ENCODE measurements around the gene CYFIP2.
A peak's percentile ranks its signal among the peaks of the same experiment; 100 is the strongest.

CYFIP2 gene

DNA sequence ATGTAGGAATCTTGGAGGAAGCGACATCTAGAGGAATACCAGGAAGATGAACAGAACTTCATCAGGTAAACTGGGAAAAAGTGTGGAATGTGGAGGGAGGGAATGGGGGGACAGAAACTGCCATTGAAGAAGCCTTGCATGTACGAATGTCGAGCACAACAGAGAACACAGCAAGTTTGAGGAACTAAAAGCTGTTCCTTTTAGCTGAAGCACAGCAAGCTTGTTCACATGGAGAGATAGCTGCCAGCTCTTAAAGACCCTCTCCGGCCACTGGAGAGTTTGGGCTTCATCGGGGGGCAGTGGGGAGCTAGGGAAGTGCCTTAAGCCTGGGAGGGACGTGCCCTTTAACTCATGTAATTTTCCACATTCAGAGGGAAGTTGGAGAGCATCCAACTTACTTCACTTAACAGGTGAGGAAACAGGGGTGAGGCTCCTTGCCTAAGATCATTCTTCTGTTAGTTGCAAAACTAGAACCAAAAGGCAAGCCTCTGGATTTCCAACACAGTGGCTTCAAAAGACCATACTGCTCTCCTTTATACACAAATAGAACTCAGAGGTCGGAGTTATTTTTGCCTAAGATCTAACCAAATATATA lies 2.3 kb upstream of the CYFIP2 start:
- peaks cover 15% of the 10 kb centered on the region for H3K4me1 ChIP-seq (ENCODE audit: control insufficient read depth, insufficient read depth, low read length)
- ChIA-PET POLR2A (no interaction called here), CTCF (interaction anchor here (0.9 to 4.3 kb wide), 3 partner anchors 10 to 49 kb away, joined by 4 to 35 read pairs (median 4); no protein-coding TSS in a partner anchor)
- H3K4me3 ChIP-seq (ENCODE audit: low read depth, low read length): no peak overlapping the region
- H3K27ac ChIP-seq (ENCODE audit: extremely low read depth, low read depth, low read length): no peak overlapping the region
- H3K36me3 ChIP-seq (ENCODE audit: control insufficient read depth in 2 of 2, insufficient read depth in 1 of 2, low read length in 2 of 2): peaks cover 0 to 4% of the 10 kb centered on the region in 2 experiments; a peak in 1 of 3 replicates
- H3K9me3 ChIP-seq (ENCODE audit: control insufficient read depth, insufficient read depth, low read depth, low read length): no peaks in the 10 kb centered on the region
- TF ChIP-seq, protein P1, sequence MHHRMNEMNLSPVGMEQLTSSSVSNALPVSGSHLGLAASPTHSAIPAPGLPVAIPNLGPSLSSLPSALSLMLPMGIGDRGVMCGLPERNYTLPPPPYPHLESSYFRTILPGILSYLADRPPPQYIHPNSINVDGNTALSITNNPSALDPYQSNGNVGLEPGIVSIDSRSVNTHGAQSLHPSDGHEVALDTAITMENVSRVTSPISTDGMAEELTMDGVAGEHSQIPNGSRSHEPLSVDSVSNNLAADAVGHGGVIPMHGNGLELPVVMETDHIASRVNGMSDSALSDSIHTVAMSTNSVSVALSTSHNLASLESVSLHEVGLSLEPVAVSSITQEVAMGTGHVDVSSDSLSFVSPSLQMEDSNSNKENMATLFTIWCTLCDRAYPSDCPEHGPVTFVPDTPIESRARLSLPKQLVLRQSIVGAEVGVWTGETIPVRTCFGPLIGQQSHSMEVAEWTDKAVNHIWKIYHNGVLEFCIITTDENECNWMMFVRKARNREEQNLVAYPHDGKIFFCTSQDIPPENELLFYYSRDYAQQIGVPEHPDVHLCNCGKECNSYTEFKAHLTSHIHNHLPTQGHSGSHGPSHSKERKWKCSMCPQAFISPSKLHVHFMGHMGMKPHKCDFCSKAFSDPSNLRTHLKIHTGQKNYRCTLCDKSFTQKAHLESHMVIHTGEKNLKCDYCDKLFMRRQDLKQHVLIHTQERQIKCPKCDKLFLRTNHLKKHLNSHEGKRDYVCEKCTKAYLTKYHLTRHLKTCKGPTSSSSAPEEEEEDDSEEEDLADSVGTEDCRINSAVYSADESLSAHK (tag by site-specific recombination; IDR thresholded peaks at IDR 0.05): peak; percentile 72; the same call in 1 of the 2 replicates
- TF ChIP-seq, protein P2, sequence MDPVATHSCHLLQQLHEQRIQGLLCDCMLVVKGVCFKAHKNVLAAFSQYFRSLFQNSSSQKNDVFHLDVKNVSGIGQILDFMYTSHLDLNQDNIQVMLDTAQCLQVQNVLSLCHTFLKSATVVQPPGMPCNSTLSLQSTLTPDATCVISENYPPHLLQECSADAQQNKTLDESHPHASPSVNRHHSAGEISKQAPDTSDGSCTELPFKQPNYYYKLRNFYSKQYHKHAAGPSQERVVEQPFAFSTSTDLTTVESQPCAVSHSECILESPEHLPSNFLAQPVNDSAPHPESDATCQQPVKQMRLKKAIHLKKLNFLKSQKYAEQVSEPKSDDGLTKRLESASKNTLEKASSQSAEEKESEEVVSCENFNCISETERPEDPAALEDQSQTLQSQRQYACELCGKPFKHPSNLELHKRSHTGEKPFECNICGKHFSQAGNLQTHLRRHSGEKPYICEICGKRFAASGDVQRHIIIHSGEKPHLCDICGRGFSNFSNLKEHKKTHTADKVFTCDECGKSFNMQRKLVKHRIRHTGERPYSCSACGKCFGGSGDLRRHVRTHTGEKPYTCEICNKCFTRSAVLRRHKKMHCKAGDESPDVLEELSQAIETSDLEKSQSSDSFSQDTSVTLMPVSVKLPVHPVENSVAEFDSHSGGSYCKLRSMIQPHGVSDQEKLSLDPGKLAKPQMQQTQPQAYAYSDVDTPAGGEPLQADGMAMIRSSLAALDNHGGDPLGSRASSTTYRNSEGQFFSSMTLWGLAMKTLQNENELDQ (tag by site-specific recombination; IDR thresholded peaks at IDR 0.05; ENCODE audit: low read depth): no peak

DNA sequence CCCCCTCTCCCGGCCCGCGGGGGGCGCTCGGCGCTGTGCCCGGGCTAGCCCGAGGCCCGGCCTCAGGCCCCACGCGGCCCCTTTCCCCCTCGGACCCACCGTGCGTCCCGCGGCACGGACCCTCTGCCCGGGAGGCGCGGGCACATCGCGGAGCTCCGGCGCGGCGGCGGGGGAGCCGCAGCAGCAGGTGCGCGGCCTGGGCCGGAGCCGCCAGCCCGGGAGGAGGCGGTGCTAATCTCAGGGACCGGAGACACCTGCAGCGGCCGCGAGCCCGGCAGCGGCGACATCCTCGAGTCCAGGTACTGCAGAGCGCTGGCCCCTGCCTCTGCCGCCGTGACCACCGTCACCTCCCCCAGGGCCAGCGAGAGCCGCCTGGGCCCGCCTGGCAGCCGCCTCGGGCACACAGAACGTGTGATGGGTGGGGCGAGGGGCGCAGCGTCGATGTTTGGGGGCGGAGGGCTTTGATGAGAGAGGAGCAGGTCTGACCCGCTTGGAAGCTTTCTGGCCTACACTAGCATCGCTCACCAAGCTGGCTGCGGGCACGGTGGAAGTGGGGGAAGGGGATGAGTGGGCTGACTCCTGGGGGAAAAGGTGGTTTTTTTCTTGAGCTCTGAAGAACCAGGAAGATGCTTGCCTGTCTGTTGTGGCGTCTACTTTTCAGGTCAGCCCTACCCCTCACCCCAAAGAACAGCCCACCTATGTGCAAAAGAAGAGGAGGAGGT lies 524 bp downstream of the CYFIP2 start:
- H3K36me3 ChIP-seq (ENCODE audit: control insufficient read depth in 2 of 2, insufficient read depth in 1 of 2, low read length in 2 of 2): peaks cover 0 to 9% of the 10 kb centered on the region in 2 experiments; a peak in 1 of 3 replicates
- peaks cover 24% of the 10 kb centered on the region for H3K4me1 ChIP-seq (ENCODE audit: control insufficient read depth, insufficient read depth, low read length)
- CTCF ChIA-PET: interaction anchor here (0.7 to 2.2 kb wide), 3 partner anchors 9 to 119 kb away, joined by 4 to 9 read pairs (median 4); no protein-coding TSS in a partner anchor
- H3K4me3 ChIP-seq (ENCODE audit: low read depth, low read length): peak overlapping the region; percentile 78
- POLR2A ChIA-PET: interaction anchor here (2.1 kb wide), 1 partner anchor 124 kb away, joined by 7 read pairs; the partner anchor contains the start of gene MED7
- H3K9me3 ChIP-seq (ENCODE audit: control insufficient read depth, insufficient read depth, low read depth, low read length): no peaks in the 10 kb centered on the region
- H3K27ac ChIP-seq (ENCODE audit: extremely low read depth, low read depth, low read length): peak overlapping the region; percentile 86
- TF ChIP-seq ZNF121 (tag by site-specific recombination; IDR thresholded peaks at IDR 0.05): no peak
- TF ChIP-seq, protein P3, sequence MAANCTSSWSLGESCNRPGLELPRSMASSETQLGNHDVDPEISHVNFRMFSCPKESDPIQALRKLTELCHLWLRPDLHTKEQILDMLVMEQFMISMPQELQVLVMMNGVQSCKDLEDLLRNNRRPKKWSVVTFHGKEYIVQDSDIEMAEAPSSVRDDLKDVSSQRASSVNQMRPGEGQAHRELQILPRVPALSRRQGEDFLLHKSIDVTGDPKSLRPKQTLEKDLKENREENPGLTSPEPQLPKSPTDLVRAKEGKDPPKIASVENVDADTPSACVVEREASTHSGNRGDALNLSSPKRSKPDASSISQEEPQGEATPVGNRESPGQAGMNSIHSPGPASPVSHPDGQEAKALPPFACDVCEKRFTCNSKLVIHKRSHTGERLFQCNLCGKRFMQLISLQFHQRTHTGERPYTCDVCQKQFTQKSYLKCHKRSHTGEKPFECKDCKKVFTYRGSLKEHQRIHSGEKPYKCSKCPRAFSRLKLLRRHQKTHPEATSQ (tag by site-specific recombination; IDR thresholded peaks at IDR 0.05): no peak
- TF ChIP-seq, protein P4, sequence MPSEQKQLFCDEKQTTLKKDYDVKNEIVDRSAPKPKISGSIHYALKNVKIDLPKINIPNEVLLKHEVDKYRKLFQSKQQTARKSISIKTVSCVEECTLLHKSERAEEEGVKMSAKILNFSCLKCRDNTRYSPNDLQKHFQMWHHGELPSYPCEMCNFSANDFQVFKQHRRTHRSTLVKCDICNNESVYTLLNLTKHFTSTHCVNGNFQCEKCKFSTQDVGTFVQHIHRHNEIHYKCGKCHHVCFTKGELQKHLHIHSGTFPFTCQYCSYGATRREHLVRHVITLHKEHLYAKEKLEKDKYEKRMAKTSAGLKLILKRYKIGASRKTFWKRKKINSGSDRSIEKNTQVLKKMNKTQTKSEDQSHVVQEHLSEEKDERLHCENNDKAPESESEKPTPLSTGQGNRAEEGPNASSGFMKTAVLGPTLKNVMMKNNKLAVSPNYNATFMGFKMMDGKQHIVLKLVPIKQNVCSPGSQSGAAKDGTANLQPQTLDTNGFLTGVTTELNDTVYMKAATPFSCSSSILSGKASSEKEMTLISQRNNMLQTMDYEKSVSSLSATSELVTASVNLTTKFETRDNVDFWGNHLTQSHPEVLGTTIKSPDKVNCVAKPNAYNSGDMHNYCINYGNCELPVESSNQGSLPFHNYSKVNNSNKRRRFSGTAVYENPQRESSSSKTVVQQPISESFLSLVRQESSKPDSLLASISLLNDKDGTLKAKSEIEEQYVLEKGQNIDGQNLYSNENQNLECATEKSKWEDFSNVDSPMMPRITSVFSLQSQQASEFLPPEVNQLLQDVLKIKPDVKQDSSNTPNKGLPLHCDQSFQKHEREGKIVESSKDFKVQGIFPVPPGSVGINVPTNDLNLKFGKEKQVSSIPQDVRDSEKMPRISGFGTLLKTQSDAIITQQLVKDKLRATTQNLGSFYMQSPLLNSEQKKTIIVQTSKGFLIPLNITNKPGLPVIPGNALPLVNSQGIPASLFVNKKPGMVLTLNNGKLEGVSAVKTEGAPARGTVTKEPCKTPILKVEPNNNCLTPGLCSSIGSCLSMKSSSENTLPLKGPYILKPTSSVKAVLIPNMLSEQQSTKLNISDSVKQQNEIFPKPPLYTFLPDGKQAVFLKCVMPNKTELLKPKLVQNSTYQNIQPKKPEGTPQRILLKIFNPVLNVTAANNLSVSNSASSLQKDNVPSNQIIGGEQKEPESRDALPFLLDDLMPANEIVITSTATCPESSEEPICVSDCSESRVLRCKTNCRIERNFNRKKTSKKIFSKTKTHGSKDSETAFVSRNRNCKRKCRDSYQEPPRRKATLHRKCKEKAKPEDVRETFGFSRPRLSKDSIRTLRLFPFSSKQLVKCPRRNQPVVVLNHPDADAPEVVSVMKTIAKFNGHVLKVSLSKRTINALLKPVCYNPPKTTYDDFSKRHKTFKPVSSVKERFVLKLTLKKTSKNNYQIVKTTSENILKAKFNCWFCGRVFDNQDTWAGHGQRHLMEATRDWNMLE (tag by site-specific recombination; conservative IDR thresholded peaks at IDR 0.05; ENCODE audit: low read depth): no peak
- peak; percentile 25; the same call in 1 of the 2 replicates for TF ChIP-seq ZNF561 (tag by site-specific recombination; IDR thresholded peaks at IDR 0.05; ENCODE audit: borderline replicate concordance)
- TF ChIP-seq GLIS2 (tag by site-specific recombination; IDR thresholded peaks at IDR 0.05): peak; percentile 50; the same call in 1 of the 2 replicates
- TF ChIP-seq ZNF2 (tag by site-specific recombination; IDR thresholded peaks at IDR 0.05): no peak
- TF ChIP-seq KLF7 (tag by site-specific recombination; IDR thresholded peaks at IDR 0.05; ENCODE audit: borderline replicate concordance): no peak
- TF ChIP-seq FEZF1 (tag by site-specific recombination; IDR thresholded peaks at IDR 0.05): no peak
- peak; percentile 41; the same call in 1 of the 2 replicates for TF ChIP-seq ZNF341 (tag by site-specific recombination; IDR thresholded peaks at IDR 0.05; ENCODE audit: low read depth)
- TF ChIP-seq, protein P5, sequence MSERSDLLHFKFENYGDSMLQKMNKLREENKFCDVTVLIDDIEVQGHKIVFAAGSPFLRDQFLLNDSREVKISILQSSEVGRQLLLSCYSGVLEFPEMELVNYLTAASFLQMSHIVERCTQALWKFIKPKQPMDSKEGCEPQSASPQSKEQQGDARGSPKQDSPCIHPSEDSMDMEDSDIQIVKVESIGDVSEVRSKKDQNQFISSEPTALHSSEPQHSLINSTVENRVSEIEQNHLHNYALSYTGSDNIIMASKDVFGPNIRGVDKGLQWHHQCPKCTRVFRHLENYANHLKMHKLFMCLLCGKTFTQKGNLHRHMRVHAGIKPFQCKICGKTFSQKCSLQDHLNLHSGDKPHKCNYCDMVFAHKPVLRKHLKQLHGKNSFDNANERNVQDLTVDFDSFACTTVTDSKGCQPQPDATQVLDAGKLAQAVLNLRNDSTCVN (tag by site-specific recombination; optimal IDR thresholded peaks at IDR 0.05): peak; percentile 65
- TF ChIP-seq ZBTB21 (tag by site-specific recombination; IDR thresholded peaks at IDR 0.05): no peak
- TF ChIP-seq ZNF174 (tag by site-specific recombination; IDR thresholded peaks at IDR 0.05): no peak
- TF ChIP-seq, protein P6, sequence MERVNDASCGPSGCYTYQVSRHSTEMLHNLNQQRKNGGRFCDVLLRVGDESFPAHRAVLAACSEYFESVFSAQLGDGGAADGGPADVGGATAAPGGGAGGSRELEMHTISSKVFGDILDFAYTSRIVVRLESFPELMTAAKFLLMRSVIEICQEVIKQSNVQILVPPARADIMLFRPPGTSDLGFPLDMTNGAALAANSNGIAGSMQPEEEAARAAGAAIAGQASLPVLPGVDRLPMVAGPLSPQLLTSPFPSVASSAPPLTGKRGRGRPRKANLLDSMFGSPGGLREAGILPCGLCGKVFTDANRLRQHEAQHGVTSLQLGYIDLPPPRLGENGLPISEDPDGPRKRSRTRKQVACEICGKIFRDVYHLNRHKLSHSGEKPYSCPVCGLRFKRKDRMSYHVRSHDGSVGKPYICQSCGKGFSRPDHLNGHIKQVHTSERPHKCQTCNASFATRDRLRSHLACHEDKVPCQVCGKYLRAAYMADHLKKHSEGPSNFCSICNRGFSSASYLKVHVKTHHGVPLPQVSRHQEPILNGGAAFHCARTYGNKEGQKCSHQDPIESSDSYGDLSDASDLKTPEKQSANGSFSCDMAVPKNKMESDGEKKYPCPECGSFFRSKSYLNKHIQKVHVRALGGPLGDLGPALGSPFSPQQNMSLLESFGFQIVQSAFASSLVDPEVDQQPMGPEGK (tag by site-specific recombination; IDR thresholded peaks at IDR 0.05): 0 out of 2 replicates have a peak, but pooled peaks have one; percentile 34
- no peak for TF ChIP-seq ZNF157 (tag by site-specific recombination; IDR thresholded peaks at IDR 0.05)
- no peak for TF ChIP-seq ZEB2 (tag by site-specific recombination; IDR thresholded peaks at IDR 0.05)
